Measurements from ENCODE around the gene ORM2. TPM values are rescaled to one million over a fixed set of nuclear protein-coding genes. Genes with fewer than 3 reads are reported as not detected.
A peak's percentile ranks its signal among the peaks of the same experiment; 100 is the strongest.
"Not testable (repeated sequence)": the region's sequence is repeated elsewhere in the genome, so short reads cannot be mapped to it uniquely, and the experiment has no call there.

The ORM2 gene
- total RNA-seq, 1 experiment from 2014 or later: not detected

DNA sequence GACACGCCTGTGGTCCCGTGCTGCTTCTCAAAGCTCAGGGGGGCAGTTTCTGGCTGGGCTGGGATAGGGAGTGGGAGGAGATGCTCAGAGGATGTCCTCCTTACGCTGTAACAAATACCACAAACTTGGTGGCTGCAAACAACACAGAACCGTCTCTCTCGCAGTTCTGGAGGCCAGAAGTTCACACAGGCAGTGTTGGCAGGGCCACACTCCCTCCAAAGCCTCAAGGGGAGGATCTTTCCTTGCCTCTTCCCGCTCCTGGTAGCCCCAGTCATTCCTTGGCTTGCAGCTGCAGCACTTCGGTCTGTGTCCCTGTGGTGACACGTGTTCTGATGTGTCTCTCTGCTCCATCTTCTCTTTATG lies 17.2 kb upstream of the ORM2 start:
- DNase-seq (ENCODE audit: extremely low read depth, low read depth): no peak

DNA sequence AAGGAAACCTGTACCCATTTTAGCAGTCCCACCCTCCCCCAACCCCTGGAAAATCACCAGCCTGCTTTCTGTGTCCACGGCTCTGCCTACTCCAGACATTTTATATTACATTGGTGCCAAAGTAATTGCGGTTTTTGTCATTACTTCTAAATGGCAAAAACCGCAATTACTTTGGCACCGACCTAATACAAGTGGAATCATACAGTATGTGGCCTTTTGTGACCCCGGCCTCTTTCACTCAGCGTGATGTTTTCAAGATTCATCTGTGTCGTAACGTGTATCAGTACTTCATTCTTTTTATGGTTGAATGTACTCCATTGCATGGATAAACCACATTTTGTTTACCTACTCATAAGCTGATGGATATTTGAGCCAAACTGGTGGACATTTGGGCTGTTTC lies 16.5 kb upstream of the ORM2 start:
- no peak for DNase-seq (ENCODE audit: extremely low read depth, low read depth)

DNA sequence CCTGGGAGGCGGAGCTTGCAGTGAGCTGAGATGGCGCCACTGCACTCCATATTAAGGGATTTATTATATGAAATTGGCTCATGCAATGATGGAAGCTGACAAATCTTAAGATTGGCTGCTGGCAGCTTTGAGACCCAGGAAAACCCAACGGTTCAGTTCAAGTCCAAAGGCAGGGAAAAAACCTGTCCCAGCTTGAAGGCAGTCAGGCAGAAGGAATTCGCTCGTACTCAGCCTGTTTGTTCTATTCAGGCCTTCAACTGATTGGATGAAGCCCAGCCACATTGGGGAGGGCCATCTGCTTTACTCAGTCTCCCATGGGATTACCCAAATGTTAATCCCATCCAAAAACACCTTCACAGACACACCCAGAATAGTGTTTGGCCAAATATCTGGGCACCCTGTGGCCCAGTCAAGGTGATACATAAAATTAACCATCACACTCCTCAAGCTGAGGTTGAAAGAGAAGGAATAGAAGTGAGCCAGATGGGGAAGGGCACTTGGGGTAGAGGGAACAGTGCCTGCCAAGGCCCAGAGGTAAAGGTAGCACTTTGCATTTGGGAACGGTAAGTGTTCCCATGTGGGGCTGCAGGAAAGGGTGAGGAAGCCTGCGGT lies 15.3 kb upstream of the ORM2 start:
- no peak for DNase-seq (ENCODE audit: extremely low read depth, low read depth)

DNA sequence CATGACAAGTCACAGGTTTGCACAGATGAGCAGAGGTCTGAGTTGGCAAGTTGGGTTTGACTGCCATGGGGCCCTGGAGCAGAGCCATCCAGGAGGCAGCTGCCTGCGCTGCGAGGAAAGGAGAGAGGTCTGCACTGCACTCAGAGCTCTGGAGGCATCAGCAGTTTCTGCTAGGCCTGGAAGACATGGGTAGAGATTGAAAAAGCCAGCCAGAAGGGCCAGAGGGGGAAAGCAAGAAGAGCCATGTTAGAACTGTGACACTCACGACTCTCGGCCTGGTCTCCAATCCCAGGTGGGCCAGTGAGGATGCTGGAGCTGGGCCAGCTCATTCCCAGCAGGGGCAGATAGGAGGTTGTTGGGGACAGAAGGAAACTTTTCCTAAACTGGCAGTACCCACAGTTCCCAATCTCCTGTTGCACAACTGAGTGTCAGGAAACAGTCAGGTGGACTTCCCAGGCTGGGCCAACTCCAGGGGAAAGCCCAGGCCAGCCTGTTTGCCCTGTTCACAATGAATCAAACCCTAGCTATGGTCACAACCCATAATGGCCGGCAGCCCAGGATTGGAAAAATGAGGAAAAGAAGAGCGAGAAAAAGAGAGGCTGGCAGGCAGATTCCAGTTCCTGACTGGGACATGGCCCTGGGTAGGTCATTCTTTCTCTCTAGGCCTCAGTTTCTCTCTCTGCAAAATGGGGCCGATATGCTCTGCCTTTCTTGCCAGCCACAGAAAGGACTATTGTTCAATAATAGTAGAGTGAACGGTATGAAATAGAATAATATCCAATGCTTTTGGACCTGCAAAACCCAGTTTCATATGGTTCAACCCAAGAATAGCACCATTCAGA lies 14.6 kb upstream of the ORM2 start:
- DNase-seq (ENCODE audit: extremely low read depth, low read depth): no peak

DNA sequence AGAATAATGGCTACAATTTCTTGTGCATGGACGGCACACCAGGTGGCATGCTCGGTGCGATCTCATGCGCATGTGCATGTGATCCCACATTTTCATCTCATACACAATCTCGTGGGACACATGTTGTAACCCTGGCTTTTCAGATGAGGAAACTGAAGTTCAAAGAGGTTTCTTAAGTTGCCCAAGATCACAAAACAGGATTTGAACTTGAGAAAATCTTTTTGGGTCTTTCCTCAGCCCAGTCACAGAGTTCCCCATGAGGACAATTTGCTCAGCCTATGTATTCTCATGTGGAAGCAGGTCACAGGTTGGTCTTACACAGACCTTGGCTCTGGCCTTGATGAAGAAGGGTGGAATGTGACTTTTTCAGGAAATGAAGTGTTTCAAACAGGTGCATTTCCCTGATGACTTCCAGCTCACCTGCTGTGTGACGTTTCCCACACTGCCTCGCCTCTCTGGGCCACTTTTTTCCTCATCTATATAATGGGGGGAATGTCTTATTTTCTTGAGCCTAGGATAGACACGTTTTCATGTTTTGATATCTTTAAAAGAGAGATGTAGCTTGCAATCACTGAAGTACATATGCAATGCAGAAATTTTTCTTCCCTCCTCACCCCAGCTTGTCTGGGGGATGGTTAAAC lies 13.8 kb upstream of the ORM2 start:
- DNase-seq (ENCODE audit: extremely low read depth, low read depth): no peak

DNA sequence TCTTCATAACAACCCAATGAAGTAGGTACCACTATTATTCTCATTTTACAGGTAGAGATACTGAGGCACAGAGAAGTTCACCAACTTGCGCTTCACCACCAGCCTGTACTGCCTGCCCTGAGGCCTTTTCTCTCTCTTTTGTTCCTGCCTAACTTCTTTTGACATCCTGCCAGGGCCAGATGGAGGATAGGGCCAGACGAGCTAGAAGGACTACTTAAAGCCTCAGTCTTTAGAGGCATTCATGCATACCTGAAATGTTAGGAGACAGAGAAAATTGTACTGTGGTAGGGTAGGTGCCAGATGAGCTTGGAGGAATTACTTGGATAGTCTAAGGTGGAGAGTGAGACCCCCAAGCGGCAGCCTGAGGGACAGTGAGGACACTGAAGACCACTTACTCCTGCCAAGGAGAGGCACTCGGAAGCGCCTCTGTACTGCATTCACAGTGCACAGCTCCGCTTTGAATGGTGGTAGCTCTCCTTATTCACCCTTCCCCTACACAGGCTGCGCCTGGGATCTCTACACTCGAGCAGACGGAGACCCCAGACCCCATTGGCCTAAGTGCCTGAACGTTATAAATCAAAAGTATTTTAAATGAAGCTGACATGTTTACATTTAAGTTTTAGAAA lies 13.0 kb upstream of the ORM2 start:
- no peak for DNase-seq (ENCODE audit: extremely low read depth, low read depth)

DNA sequence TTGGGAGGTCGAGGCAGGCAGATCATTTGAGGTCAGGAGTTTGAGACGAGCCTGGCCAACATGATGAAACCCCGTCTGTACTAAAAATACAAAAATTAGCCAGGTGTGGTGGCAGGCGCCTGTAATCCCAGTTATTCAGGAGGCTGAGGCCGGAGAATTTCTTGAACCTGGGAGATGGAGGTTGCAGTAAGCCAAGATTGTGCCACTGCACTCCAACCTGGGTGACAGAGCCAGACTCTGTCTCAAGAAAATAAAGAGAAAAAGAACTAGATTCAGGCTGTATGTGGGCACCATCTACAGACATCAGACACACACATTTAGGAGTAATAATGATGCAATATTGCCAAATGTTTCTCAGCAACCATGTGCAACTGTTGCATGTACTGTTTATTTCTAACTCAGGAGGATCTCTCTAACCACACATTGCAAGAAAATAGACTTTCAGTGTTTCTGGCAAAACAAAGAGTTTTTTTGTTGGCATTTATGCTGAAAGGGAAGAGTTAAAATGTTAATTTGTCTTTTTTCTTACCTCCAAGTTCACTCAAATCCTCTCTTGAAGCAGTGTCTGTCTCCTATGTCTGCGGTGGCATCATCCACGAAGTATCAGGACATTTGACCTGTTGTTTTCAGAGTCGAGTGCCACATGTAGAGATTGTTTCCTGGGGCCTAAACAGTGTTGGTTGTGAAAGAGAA lies 11.9 kb upstream of the ORM2 start:
- peak; percentile 44 for DNase-seq (ENCODE audit: extremely low read depth, low read depth)

DNA sequence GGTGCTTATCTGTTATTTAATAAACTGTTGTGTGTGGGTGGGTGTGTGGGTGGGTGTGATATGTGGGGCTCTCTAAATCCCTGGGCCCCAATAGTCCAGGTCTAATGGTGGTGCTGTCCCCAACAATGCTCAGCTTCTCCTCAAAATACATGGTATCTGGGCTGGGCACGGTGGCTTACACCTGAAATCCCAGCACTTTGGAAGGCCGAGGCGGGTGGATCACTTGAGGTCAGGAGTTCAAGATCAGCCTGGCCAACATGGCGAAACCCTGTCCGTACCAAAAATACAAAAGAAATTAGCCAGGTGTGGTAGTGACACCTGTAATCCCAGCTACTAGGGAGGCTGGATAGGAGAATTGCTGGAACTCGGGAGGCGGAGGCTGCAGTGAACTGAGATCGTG lies 11.3 kb upstream of the ORM2 start:
- no peak for DNase-seq (ENCODE audit: extremely low read depth, low read depth)

DNA sequence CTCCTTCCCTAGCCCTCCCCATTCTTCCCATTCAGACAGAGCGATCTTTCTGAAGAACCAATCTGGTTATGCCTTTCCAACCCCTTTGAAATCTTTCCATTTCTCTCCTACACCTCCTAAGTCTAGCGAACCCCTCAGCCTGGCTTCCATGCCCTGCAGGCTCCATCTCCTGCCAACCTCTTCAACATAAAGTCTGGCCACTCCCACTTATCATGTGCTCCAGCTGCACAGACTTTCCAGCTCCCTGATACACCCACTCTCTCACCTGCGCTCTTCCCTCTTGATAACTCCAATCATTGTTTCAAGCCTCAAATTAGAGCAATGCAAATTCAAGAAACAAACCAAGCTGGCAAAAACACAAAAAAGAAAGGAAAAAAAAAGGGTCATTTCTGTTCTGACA lies 10.5 kb upstream of the ORM2 start:
- DNase-seq (ENCODE audit: extremely low read depth, low read depth): no peak

DNA sequence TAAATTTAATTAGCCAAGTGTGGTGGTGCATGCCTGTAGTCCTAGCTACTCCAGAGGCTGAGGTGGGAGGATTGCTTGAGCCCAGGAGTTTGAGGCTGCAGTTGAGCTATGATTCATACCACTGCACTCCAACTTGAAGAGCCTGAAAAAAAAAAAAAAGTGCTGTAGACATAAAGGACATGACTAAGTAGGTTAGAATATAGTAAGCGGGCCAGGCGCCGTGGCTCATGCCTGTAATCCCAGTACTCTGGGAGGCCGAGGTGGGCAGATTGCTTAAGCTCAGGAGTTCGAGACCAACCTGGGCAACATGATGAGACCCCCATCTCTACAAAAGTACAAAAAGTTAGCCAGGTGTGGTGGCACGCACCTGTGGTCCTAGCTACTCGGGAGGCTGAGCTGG lies 9.0 kb upstream of the ORM2 start:
- DNase-seq (ENCODE audit: extremely low read depth, low read depth): not testable (repeated sequence)

DNA sequence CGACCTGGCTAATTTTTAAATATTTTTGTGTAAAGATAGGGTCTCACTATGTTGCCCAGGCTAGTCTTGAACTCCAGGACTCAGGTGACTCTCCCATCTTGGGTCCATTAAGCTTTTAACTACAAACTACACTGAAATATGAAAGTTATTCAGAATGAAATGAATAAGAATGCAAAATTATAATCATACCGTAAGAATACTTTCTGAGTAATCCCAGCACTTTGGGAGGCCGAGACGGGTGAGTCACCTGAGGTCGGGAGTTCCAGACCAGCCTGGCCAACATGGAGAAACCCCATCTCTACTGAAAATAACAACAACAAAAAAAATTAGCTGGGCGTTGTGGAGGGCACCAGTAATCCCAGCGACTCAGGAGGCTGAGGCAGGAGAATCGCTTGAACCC lies 7.9 kb upstream of the ORM2 start:
- no peak for DNase-seq (ENCODE audit: extremely low read depth, low read depth)

DNA sequence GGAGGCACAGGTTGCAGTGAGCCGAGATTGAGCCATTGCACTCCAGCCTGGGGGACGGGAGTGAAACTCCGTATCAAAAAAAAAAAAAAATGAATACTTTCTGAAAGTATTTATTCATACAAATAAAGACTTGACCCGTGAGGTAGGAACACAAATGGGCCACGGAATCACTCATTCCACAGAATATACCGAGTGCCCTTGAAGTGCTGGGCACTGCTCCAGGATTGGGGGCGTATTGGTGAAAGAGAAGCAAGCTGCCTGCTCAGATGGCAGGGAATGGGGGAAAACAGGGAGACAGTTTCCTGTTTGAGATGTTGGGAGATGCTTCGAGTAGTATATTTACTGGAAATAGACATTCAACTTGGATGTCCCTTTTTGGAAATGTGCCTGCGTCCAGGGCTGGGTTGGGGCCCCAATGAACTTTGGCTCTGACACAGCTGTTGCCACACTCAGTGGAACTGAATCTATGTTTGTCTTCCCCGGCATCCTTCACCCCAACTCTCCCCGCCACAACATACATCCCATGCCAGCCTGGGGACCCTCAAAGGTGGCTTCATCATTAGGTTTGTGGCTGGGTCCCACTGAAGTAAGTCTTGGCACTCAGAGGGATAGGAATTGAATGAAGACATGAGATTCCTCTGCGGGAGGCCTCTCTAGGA lies 7.4 kb upstream of the ORM2 start:
- not testable (repeated sequence) for DNase-seq (ENCODE audit: extremely low read depth, low read depth)

DNA sequence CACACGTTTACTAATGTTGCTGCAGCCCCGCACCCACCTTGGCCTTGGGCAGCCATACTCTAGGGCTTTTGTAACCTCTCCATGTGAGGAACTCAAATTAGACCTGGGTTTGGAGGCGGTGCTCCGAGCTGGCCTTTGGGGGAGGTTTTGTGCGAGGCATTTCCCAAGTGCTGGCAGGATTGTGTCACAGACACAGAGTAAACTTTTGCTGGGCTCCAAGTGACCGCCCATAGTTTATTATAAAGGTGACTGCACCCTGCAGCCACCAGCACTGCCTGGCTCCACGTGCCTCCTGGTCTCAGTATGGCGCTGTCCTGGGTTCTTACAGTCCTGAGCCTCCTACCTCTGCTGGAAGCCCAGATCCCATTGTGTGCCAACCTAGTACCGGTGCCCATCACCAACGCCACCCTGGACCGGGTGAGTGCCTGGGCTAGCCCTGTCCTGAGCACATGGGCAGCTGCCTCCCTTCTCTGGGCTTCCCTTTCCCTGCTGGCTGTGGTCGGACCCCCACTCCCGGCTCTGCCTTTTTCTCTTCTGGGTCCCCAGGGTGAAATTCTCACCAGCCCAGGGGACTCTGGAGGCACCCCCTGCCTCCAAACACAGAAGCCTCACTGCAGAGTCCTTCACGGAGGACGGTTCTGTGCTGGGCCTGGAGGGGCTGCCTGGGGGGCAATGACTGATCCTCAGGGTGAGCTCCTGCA lies 6.7 kb upstream of the ORM2 start, which contains the start of gene ORM1:
Gene ORM1, plus strand, starts transcription at position 268 of the 701 bp plus-strand sequence. Its CDS starts 36 bp downstream, at position 304.
- not testable (repeated sequence) for DNase-seq (ENCODE audit: extremely low read depth, low read depth)

DNA sequence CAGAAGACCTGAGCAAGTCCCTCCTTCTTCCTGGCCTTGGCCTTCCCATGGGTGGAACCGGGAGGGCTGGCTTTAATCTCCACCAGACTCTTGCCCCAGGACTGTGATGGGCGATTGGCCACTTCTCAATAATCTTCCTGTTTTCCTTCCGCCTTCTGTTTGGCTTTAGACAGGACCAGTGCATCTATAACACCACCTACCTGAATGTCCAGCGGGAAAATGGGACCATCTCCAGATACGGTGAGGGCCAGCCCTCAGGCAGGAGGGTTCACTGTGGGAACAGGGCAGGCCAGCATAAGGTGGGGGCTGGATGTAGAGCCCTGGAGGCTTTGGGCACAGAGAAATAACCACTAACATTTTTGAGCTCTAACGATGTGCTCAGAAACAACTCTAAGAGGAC lies 5.8 kb upstream of the ORM2 start:
- DNase-seq (ENCODE audit: extremely low read depth, low read depth): not testable (repeated sequence)

DNA sequence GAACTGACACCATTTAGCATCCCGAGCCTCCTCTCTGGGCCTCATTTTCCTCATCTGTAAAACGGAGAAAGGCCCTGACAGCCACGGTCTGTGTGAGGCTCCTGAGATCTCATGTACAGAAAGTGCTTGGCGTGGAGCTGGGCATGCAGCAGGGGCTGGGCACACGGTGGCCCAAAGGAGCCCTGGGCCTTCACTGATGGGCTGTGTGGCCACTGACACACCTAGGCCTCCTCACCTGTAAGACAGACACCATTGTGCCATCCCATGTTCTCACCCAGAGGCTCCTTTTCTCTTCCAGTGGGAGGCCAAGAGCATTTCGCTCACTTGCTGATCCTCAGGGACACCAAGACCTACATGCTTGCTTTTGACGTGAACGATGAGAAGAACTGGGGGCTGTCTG lies 5.2 kb upstream of the ORM2 start:
- DNase-seq (ENCODE audit: extremely low read depth, low read depth): no peak

DNA sequence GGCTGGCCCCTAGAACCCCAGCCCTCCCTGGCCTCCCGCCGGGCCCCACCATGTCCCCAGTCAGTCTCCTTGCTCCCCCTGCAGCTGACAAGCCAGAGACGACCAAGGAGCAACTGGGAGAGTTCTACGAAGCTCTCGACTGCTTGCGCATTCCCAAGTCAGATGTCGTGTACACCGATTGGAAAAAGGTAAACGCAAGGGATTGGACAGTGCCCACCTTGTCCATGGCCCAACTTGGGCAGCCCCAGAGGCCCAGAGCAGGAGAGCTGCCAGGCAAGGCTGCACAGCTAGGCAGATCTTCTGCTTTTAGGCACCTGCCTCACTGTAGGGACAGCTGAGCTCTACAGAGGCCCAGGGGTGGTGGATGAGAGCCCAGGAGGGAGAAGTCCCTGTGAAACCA lies 4.7 kb upstream of the ORM2 start:
- not testable (repeated sequence) for DNase-seq (ENCODE audit: extremely low read depth, low read depth)

DNA sequence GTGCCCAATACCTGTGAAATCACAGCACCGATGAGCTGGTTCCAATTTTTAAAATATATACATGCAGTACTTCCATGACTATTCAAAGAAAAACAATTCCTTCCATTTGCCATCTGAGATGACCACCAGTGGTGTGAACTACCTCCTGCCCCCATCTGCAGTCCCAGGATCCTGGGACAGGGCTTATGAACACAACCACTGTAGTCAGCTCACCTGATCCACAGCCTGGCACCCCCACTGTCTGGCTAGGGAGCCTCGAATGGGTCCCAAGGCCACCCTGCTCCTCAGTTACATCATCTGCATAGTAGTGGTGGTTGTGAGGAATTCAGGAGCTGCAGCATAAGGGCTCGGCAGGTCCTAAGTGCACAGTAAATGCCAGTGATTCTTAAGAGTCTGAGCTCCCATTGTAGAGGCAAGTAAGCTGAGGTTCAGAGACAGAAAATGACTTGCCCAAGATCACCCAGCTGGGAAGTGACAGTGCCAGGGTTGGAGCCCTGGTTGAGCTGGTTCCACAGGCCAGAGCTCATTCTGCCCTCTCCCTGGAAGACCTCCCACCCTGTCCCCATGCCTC lies 3.9 kb upstream of the ORM2 start:
- not testable (repeated sequence) for DNase-seq (ENCODE audit: extremely low read depth, low read depth)

DNA sequence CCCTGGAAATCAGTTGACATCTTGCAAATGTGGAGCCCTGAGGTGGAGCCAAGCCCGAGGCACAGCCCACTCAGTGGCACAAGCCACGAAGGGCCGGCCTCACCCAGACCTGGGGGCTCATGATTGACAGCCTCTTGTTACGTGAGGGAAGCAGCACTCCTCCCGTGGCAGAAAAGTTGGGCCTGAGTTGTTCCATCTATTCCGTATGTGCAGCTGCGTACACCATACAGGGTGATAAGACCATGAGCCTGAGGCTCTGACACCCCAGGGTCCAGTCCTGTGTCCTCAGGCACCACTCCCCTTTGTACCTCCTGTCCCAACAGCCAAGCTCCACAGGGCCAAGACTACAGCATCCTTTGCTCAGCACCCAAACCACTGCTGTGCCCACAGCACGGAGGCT lies 1.9 kb upstream of the ORM2 start:
- DNase-seq (ENCODE audit: extremely low read depth, low read depth): no peak

DNA sequence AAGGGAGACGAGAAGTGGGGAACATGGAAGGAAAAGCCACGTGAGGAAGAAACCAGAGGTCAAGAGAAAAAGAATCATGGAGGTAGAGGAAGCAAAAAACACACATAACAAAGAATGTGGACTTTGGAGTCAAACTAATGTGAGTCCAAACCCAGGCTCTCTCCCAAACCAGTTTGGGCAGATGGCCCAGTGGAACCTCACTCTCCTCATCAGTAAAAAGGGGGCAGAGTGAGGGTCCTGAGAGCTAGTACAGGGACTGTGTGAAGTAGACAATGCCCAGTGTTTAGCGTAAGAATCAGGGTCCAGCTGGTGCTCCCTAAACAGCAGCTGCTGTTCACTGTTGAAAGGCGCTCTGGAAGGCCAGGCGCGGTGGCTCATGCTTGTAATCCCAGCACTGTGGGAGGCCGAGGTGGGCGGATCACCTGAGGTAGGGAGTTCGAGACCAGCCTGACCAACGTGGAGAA lies 1.3 kb upstream of the ORM2 start:
- not testable (repeated sequence) for DNase-seq (ENCODE audit: extremely low read depth, low read depth)
